AG09319 (cell line): ENCODE results near the gene TAS2R42.

Source experiments
- DNase-seq: peaks from one replicate; pipeline ENCODE4 v3.0.0-alpha.2; 2010; ENCODE audit warnings: low read depth; ENCODE audit errors: extremely low read depth
- TF ChIP-seq, protein P1 (sequence below): IDR thresholded peaks from 2 replicates; pipeline ENCODE4 v1.5.1; 2011; ENCODE audit warnings: low read depth, mild to moderate bottlenecking, inconsistent platforms, low read length, moderate library complexity

TAS2R42 gene

DNA sequence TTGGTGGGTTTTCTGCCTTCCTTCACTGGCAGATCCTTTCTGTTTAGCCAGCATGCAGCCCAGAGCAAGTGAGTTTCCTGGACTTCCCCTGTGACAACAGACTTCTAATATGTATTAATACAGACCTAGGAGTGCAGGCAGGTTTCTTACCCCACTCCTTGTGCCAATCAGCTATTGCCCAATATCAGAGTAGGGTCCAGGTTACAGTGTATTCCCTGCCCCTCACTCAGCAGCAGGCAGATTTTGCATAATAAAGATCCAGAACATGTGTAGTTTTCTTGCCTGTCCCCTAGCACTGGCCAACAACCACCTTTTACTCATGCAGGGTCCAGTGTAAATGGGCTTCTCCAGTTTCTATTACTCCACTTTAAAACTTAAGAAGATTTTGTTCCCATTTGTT lies 20.4 kb downstream of the TAS2R42 start:
- TF ChIP-seq, protein P1, sequence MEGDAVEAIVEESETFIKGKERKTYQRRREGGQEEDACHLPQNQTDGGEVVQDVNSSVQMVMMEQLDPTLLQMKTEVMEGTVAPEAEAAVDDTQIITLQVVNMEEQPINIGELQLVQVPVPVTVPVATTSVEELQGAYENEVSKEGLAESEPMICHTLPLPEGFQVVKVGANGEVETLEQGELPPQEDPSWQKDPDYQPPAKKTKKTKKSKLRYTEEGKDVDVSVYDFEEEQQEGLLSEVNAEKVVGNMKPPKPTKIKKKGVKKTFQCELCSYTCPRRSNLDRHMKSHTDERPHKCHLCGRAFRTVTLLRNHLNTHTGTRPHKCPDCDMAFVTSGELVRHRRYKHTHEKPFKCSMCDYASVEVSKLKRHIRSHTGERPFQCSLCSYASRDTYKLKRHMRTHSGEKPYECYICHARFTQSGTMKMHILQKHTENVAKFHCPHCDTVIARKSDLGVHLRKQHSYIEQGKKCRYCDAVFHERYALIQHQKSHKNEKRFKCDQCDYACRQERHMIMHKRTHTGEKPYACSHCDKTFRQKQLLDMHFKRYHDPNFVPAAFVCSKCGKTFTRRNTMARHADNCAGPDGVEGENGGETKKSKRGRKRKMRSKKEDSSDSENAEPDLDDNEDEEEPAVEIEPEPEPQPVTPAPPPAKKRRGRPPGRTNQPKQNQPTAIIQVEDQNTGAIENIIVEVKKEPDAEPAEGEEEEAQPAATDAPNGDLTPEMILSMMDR = no peak
- DNase-seq = no peak

DNA sequence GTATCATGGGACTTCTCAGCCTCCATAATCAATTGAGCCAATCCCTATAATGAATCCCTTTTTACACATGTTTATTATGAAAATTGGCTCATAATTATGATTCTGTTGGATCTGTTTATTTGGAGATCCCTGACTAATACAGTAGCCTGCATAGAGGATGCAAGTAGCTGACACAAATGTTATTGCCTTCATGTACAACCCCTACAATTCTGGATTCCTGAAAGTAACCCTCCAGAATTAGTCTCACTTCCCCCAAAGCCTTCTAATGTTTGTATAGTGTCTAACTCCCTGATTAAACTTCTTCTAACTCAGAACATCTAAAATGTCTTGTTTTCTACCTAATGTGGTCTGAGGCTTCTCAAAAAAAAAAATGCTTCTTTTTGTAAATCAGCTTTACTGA lies 22.4 kb downstream of the TAS2R42 start:
- TF ChIP-seq, protein P1 = no peak
- DNase-seq = no peak

DNA sequence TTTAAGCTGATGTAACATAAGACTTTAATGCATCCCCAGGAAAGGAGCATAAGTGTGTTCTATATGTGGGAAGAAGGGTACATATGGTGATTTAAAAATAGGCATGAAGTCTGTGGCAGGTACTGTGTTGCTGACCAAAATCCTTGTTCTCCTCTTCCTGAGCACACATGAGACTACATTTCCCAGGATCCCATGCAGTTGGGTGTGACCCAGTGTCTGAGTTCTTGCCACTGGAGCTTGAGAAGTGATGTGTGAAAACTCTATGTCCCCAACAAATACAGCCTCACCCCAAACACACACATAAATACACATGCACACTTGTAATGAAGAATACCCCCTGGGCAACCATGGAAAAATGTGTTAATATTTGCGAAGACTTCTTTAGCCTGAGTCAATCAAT lies 24.2 kb downstream of the TAS2R42 start:
- DNase-seq = no peak
- TF ChIP-seq, protein P1 = no peak

DNA sequence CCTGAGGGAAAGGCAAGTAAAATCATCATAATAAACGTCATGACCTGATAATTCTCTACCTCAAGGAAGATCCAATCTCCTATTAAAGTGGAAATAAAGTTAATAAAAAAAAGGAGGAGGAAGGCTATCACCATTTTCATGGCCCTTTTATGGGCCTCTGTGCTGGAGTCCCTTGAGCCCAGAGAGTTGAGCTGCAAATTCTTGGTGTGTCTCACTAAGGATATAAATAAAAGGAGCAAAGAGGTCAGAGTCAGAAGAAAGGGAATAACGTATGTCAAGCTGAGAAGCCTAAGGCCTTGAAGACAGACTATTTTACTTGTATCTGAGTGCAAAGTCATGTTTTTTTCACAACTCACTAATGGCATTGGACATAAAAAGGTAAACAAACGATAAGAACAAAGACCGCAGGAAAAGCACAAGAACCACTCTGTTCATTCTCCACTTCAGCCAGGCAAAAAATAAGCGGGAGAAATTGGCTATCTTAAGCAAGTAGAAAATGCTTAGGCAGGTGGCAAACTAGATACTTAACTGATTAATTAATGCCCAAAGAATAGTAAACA lies 27.8 kb downstream of the TAS2R42 start:
- TF ChIP-seq, protein P1 = no peak
- DNase-seq = no peak

DNA sequence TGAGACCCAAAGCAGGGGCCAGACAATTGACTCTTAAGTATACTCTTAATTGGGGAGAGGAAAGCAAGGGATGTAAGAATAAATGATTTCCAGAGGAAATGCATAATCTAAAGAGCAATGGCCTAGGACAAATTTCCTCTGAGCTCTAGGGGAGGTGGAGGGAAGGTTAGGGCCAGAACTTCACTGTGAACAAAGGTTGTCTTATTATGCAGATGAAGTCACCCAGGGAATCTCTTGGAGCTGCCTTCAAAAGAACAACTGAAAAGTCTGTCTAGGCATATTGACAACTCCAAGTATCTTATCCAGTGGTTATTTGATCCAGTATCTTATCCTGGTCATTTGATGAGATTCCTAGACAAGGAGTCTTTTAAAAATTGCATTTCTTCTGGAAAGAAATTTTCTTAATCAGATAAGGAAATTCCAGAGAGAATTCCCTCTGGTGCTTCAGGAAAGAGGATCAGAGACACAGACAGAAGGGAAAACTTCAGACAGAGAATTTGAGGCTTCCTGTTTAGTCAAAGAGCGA lies 32.3 kb downstream of the TAS2R42 start:
- no peak for DNase-seq
- TF ChIP-seq, protein P1 = no peak

DNA sequence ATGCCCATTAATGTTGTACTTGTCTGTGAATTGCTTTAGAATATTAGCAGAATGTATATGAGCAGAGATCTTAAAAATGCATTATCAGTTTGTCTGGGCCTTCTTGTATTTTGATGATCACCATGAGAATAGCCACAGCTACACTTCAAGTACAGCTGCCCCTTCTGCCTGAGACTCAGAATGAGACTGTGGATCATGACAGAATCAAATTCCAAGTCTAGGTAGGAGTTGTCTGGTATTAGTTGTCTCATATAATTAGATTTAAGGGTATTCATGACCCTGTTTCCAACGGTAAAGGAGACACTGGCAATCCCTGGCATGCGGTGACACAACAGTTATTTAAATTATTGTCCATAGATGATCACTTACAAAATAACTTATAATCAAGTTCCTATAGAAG lies 34.0 kb downstream of the TAS2R42 start:
- no peak for DNase-seq
- TF ChIP-seq, protein P1 = no peak

DNA sequence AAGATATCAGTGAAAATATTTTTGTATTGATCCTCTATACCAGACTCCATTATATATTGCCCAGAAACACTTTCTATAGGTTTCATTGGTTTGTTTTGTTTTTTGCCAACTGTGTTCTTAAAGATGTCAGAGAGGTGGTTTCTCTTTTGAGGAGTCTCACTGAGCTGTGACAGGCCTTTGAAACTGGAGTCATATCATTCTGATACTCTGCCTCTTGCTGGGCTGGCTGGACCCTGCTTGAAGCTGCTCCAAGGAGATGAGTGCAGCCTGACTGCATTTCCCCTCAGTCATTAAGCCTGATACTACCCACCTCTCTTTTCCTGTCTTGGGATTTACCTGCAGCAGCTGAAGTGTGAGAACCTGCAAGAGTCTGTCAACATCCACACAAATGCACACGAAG lies 35.9 kb downstream of the TAS2R42 start:
- TF ChIP-seq, protein P1 = no peak
- DNase-seq = no peak
